PC-9 (cell line): ENCODE results near the gene KCNG1.

Source experiments
- EZH2 ChIP-seq: fragments of 200-600 bp; sonication (generic); IDR thresholded peaks from 2 replicates; pipeline ENCODE4 v1.8.0; 2017; ENCODE audit warnings: antibody characterized with exemption, low read depth
- TF ChIP-seq, protein P1 (sequence below): fragments of 200-600 bp; sonication (generic); conservative IDR thresholded peaks from 2 replicates; pipeline ENCODE4 v1.6.1; 2017; ENCODE audit warnings: mixed run types, antibody characterized with exemption, mild to moderate bottlenecking, moderate library complexity

DNA sequence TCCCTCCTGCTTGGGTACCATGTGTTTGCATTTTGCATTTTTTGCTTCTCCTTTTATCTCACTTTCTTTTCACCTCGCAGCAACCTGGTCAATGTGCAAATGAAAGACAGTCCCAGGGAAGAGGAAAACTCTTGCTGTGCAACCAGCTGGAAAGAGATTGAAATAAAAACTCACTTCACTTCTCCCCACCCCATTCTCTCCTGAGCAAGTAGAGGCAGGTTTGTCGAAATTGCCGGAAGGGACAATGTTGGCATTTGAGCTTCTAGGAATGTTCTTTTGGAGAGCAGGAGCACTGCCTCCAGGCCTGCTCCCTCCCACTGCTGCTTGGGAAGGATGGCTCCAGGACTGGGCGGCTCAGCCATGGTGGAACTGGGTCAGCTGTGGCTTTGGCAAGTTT is 30.6 kb downstream of the KCNG1 start:
- TF ChIP-seq, protein P1, sequence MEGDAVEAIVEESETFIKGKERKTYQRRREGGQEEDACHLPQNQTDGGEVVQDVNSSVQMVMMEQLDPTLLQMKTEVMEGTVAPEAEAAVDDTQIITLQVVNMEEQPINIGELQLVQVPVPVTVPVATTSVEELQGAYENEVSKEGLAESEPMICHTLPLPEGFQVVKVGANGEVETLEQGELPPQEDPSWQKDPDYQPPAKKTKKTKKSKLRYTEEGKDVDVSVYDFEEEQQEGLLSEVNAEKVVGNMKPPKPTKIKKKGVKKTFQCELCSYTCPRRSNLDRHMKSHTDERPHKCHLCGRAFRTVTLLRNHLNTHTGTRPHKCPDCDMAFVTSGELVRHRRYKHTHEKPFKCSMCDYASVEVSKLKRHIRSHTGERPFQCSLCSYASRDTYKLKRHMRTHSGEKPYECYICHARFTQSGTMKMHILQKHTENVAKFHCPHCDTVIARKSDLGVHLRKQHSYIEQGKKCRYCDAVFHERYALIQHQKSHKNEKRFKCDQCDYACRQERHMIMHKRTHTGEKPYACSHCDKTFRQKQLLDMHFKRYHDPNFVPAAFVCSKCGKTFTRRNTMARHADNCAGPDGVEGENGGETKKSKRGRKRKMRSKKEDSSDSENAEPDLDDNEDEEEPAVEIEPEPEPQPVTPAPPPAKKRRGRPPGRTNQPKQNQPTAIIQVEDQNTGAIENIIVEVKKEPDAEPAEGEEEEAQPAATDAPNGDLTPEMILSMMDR: no peak
- TF ChIP-seq EZH2: no peak
